ENCODE results near the gene SERAC1. TPM values are rescaled to one million over a fixed set of nuclear protein-coding genes. Genes with fewer than 3 reads are reported as not detected.

The SERAC1 gene
- total and polyA plus RNA-seq, 2 donors (not counting 1 experiment from before 2014, with no cell fraction given) = 1.9 to 5.8 TPM

GRCh38 chr6:158205169-158205944, 37.3 kb upstream of the SERAC1 start:
- WGBS (ENCODE audit: insufficient coverage) = 87% methylated on average over 9 of the region's 13 CpGs
- Histone ChIP-seq H3K9me3 (ENCODE audit: control extremely low read depth in 1 of 3, control insufficient read depth in 2 of 3, insufficient read depth in 1 of 3, low read length in 2 of 3) (no peaks in the 10 kb centered on the region), H3K4me1 (ENCODE audit: control insufficient read depth in 2 of 2, insufficient read depth in 2 of 2, low read length in 2 of 2) (no peaks in the 10 kb centered on the region), H3K36me3 (replicated peaks in 1 of 2; ENCODE audit: control extremely low read depth in 1 of 2, control insufficient read depth in 1 of 2, extremely low read depth in 1 of 2, insufficient read depth in 2 of 2, low read length in 1 of 2) (no peaks in the 10 kb centered on the region), H3K27ac (ENCODE audit: low read length in 2 of 2) (no peak overlapping the region), H3K4me3 (ENCODE audit: control extremely low read depth in 1 of 5, extremely low read depth in 1 of 5, insufficient read depth in 1 of 5, low read depth in 2 of 5, low read length in 4 of 5) (no peak overlapping the region), H3K27me3 (replicated peaks in 1 of 4; ENCODE audit: control extremely low read depth in 1 of 4, control insufficient read depth in 3 of 4, insufficient read depth in 4 of 4, low read length in 3 of 4) (peaks cover 0 to 15% (median 0%) of the 10 kb centered on the region in 4 experiments), H3K79me2 (ENCODE audit: control insufficient read depth, insufficient read depth, low read length) (no peaks in the 10 kb centered on the region), H4K20me1 (ENCODE audit: control insufficient read depth, insufficient read depth, low read length, poor library complexity, severe bottlenecking) (no peaks in the 10 kb centered on the region), H2AFZ (ENCODE audit: insufficient read depth, low read depth, low read length, poor library complexity, severe bottlenecking) (no peak overlapping the region), H3K9ac (ENCODE audit: low read length) (no peak overlapping the region), H3K4me2 (replicated peaks; ENCODE audit: low read depth, low read length, poor library complexity, severe bottlenecking) (no peak overlapping the region)
- Mint-ChIP-seq H3K9me3 (ENCODE audit: insufficient read depth) (no peaks in the 10 kb centered on the region), H3K4me3 (no peak overlapping the region), H3K27ac (no peak overlapping the region), H3K27me3 (peaks cover 19% of the 10 kb centered on the region), H3K4me1 (peaks cover 8% of the 10 kb centered on the region)
- ATAC-seq (ENCODE audit: low read depth) (no peak), DNase-seq (no peak)
- CTCF ChIA-PET = interaction anchor here (1.6 kb wide), 1 partner anchor 9 kb away, joined by 4 read pairs; no protein-coding TSS in a partner anchor
- POLR2A ChIA-PET = interaction anchor here (0.6 kb wide), 1 partner anchor 10 kb away, joined by 5 read pairs; no protein-coding TSS in a partner anchor
- TF ChIP-seq EZH2 (IDR thresholded peaks at IDR 0.05; ENCODE audit: borderline replicate concordance, insufficient read depth, low read depth, low read length, poor library complexity, severe bottlenecking) (no peak), CTCF (IDR thresholded peaks at IDR 0.05) (no peak)
- intact Hi-C loops (cut with micrococcal nuclease) = no loop called here

- intact Hi-C loops (cut with micrococcal nuclease) = no loop called here
- Histone ChIP-seq H3K4me1 (ENCODE audit: control insufficient read depth in 2 of 2, insufficient read depth in 2 of 2, low read length in 2 of 2) (no peaks in the 10 kb centered on the region), H3K9ac (ENCODE audit: low read length) (no peak overlapping the region), H3K27ac (ENCODE audit: low read length in 2 of 2) (no peak overlapping the region), H3K27me3 (replicated peaks in 1 of 4; ENCODE audit: control extremely low read depth in 1 of 4, control insufficient read depth in 3 of 4, insufficient read depth in 4 of 4, low read length in 3 of 4) (no peaks in the 10 kb centered on the region), H3K4me3 (ENCODE audit: control extremely low read depth in 1 of 5, extremely low read depth in 1 of 5, insufficient read depth in 1 of 5, low read depth in 2 of 5, low read length in 4 of 5) (no peak overlapping the region), H3K9me3 (ENCODE audit: control extremely low read depth in 1 of 3, control insufficient read depth in 2 of 3, insufficient read depth in 1 of 3, low read length in 2 of 3) (no peaks in the 10 kb centered on the region), H3K36me3 (replicated peaks in 1 of 2; ENCODE audit: control extremely low read depth in 1 of 2, control insufficient read depth in 1 of 2, extremely low read depth in 1 of 2, insufficient read depth in 2 of 2, low read length in 1 of 2) (peaks cover 0 to 1% of the 10 kb centered on the region in 2 experiments), H3K4me2 (replicated peaks; ENCODE audit: low read depth, low read length, poor library complexity, severe bottlenecking) (no peak overlapping the region), H4K20me1 (ENCODE audit: control insufficient read depth, insufficient read depth, low read length, poor library complexity, severe bottlenecking) (no peaks in the 10 kb centered on the region), H3K79me2 (ENCODE audit: control insufficient read depth, insufficient read depth, low read length) (no peaks in the 10 kb centered on the region), H2AFZ (ENCODE audit: insufficient read depth, low read depth, low read length, poor library complexity, severe bottlenecking) (no peak overlapping the region)
- DNase-seq (no peak), ATAC-seq (ENCODE audit: low read depth) (no peak)
- Mint-ChIP-seq H3K4me3 (no peak overlapping the region), H3K27me3 (no peaks in the 10 kb centered on the region), H3K27ac (no peak overlapping the region), H3K4me1 (no peaks in the 10 kb centered on the region), H3K9me3 (ENCODE audit: insufficient read depth) (no peaks in the 10 kb centered on the region)
- ChIA-PET CTCF (interaction anchor here (1.3 to 1.9 kb wide), 2 partner anchors 10 to 22 kb away, joined by 5 read pairs; no protein-coding TSS in a partner anchor), POLR2A (no interaction called here)
- no peak for TF ChIP-seq EZH2 (IDR thresholded peaks at IDR 0.05; ENCODE audit: borderline replicate concordance, insufficient read depth, low read depth, low read length, poor library complexity, severe bottlenecking)
- no peak for TF ChIP-seq CTCF (IDR thresholded peaks at IDR 0.05)
- 96% methylated on average over 11 of the region's 13 CpGs for WGBS (ENCODE audit: insufficient coverage)
Observed at GRCh38 chr6:158198461-158198860, 30.4 kb upstream of the SERAC1 start.

Measured in B cell (primary cell).